GF-D8 (cell line): ENCODE data around the gene SEPTIN6.

ENCODE experiments used
- DNase-seq: peaks from one replicate; lab custom pipeline; 2025; lab: John Stamatoyannopoulos, UW

Gene SEPTIN6

DNA sequence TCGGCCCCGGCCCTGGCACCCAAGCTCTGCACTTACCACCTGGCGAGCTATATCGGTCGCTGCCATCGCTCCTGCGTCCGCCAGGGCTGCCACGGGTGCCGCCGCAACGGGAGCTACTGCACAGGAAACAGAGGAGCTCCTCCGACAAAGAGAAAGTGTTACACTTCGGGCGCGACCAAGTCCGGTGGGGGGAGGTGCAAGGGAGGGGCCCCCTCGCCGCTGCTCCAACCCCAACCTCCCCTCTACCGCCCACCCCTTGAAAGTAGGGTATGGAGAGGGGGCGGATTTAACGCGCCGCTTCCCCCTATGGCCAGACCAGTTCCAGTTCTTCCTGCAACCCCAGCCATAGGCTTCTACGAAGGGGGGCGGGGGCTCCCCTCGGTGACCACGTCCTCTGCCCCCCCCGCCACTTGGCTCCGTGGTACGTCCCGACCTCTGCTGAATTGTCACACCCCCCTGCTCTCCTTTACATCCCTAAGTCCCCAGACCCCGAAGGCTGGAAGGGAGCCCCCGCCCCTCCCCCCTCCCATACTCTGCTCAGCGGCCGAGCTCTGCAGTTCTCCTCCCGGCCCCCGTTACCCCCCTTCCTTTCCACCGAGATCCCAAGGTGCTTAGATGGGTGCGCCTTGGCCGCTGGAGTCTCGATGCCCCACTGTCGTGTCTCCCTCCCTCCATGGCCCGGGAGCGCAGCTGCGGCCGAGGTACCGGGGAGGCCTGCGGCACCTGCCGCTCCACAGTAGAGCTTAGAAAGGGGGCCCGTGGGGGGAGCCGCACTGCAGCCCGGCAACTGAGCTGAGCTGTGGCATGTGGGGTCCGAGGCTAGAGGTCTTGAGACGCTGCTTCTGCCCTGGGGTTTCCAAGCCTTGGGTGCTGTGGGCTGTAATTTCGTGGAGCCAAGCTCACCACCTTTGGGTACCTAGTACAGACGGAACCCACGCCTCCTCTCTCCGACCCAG is at the start of gene SEPTIN6:
SEPTIN6 (minus strand) TSS at position 129 of the 956 bp plus-strand sequence; CDS start at position 66, 63 bp downstream.
- DNase-seq = peak; percentile 49

DNA sequence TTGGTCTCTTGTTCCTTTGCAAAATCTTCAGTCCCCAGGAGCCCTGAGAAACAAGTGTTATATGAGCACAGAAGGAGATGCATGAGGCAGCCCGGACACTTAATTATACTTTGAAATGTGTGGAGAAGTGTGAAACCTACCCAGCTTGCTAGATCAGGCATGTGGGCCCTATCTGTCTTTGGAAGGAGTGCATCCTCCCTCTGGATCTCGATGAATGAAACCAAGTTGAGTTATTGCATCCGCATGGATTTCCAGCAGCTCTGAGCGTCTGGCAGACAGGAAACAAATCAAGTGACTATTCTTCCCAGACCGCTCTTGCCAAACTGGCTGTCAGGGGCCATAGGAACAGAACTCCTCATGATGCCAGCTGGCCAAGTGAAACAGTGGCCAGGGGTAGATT is 45.8 kb upstream of the SEPTIN6 start:
- no peak for DNase-seq

DNA sequence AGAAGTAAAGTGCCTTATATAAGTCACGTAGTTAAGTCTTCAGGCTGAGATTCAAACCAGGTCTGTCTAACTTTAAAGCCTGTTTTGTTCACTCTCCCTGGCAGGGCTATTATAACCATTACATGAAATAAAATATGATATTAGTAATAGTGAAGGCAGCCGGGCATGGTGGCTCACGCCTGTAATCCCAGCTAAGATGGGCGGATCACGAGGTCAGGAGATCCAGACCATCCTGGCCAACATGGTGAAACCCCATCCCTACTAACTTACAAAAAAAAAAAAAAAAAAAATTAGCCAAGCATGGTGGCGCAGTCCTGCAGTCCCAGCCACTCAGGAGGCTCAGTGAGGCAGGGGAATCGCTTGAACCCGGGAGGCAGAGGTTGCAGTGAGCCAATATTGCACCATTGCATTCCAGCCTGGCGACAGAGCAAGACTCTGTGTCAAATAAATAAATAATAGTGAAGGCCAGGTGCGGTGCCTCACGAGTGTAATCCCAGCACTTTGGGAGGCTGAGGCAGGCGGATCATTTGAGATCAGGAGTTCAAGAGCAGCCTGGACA is 43.3 kb upstream of the SEPTIN6 start:
- DNase-seq = no peak

DNA sequence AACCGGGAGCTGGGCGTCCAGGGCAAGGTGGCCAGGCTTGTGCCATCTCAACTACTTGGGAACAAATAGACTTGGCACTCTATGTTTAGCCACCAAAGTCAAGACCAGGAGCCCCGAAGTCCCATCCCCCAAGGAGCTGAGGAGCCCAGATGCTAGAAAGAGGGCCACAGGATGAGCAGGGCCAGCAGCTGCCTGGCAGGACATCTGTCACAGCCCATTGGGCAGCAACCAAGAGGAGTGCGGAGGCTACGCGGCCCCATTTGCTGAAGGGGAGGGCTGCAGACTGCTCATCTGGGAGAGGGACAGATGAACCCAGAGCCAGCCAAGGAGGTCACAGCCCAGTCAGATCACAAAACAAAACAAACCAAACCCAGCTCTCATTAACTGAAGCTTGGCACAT is 42.5 kb upstream of the SEPTIN6 start:
- DNase-seq = no peak

DNA sequence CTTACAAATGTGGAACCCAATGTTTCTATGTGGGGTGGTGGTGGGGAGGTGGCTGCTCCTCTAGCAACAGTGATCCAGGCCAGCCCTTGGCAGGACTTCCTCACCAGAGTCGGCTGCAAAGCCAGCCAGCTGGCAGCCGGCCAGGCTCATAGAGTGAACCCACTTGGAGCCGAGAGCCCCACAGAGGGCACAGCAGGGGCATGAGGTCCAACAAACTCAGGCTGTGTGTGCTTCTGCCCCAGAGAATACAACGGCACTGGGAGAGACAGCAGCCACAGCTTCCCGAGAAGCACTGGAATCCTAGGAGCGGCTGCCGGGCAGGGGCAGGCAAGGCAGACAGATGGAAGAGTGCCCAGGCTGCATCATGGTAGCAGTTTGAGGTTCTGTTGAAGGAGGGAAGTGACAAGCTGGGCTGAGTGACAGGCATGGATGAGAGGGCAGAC is 42.0 kb upstream of the SEPTIN6 start:
- DNase-seq = no peak

DNA sequence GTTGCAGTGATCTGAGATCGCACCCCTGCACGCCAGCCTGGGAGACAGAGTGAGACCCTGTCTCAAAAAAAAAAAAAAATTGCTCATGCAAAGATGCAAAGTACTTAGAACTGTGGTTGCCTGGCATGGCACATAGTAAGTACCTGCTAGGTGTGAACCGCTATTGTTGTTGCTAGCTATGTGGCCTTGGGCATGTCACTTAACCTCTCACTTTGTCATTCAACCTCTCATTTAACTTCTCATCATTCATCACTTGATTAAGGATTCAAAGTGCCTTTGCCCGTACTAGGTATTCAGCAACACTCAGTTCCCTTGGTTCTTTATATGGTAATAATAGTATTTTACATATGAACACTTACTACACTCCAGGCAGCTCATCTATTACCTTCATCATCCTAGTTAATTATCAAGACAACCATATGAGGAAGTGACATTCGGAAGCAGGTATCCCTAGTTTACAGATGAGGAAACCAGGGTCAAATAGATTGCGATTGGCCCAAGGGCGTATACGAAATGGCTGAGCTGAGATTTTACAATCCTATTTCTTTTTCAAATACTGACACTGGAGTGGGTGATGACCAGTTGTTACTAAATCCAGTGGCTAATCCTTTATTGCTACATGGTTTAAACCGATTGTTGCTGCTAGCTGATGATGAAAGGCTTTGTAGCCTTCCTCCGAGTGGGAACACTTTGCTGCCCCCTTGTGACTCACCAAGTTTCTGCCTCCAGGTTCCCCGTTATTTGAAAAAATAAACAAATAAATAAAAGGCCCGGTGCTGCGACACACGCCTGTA is 36.6 kb upstream of the SEPTIN6 start:
- DNase-seq = peak; percentile 3

DNA sequence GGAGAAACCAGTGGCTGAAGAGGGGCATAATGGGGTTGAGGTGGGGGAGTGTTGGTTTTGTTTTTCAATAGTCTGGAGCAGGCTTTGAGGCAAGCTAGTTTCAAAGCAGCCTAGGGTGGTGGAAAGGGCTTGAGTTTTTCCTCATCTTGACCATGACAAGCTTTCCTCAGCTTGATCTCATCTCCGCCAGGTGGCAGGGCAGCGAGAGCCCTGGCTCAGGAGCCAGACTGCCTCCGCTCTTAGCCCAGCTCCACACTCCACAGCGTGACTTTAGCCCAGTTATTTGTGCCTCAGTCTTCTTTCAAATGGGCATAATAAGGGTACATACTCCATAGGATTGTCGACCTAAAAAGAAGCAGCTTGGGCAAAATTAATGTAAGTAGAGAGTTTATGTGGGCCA is 35.5 kb upstream of the SEPTIN6 start:
- no peak for DNase-seq

DNA sequence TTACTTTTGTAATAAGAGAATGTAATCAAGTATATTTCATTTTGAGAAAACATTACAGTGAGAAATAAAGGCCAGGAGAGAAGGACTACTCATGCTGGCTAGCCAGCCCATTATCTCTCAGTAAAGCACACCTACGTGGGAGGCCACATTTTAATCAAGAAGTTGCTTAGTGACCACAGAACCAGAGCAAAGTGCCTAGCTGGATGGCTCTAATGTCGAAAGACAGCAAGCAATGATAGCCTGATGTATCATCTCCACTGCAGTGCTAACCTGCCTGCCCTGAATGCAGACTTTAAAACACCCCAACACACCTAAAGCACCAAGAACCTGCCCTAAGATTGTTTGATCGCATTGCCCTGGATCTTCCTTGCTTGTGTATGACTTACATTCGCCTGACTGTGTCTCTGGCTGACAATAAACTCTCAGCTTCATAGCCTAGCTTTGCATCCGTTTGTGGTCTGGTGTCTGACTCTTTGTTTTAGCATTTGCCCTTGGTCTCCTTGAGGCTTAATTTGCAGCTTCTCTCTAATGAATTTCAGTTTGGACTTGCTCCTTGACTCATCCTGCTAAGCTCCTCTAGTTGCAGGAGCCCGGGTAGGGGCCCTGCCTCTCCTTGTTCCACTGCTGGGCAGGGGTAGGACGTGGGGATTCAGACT is 34.1 kb upstream of the SEPTIN6 start:
- no peak for DNase-seq

DNA sequence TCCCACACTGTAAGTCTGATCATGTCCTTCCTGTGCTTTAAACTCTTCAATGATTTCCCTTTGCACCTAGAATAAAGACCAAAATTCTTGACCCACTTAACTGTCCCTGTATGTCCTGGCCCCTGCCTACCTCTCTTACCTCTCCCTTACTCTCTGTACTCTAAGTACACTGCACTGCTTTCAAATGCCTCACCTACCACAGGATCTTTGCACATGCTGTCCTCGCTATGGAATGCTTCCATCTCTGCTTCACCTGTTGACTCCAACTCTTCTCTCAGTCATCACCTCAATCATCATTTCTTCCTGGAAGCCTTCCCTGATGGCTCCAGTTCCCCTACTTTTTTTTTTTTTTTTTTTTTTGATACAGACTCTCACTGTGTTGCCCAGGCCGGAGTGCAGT is 29.0 kb upstream of the SEPTIN6 start:
- no peak for DNase-seq

DNA sequence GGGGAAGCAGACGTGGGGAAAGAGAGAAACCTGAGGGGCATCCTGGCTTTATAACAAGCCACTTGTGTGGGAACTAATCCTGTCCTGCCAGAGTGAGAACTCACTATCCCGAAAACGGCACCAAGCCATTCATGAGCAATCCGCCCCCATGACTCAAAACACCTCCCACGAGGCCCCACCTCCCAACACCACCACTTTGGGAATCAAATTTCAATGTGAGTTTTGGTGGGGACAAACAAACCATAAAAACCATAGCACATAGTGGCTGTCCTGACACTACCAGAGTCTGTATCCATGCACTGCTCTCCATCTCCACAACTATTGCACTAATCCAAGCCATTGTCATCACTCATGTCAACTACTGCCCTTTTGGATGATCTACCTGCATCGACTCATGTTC is 28.5 kb upstream of the SEPTIN6 start:
- no peak for DNase-seq

DNA sequence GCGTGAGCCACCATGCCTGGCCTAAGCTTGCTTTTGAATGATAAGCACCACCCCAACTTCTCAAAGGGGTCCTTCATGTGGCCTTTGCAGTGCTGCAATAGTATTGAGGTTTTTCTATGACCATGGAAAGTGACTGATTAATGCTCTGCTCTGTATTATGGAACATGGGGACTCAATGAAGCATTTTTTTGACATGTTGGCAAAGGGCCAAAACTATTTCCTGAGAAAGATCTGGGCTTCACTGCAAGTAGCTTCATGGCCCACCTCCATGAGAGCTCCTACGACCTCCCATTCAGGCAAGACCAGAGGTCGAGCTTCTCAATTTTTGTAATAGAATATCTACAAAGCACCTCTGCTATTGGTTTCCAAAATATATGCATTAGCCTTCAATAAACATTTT is 16.7 kb upstream of the SEPTIN6 start:
- no peak for DNase-seq

DNA sequence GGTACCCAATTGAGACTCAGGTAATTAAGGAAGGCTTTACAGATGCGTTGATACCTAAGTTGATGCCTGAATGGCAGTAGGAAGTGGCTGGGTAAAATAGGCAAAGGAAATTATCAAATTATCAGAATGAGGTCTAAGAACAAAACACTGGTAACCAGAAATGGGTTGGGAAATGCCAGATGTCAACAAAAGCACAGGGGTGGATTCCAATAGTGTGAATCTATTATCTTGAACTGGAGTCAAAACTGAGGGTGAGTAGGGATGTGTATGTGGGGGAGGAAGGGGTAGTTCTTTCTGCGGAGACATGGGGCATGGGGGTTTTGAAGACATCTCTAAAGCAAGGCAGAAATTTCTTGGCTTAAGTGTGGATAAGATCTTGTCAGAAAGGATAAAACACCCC is 16.0 kb upstream of the SEPTIN6 start:
- DNase-seq = no peak

DNA sequence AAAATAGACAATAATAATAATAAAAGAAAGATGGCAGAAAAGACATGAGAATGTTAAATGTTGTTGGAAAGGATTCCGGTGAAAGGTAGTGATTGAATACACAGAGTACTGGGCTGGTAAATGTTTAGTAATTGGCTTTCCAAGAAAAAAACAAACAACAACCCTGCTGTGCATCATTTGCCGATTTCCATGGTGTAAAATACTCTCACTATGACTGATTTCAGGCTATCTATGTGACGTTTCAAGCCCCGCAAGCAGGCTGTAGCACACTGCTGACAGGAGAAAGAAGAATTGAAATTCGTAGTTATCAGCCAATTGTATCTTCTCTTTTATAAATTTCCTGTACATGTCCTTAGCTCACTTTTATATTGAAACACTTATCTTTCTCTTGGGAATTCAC is 13.6 kb upstream of the SEPTIN6 start:
- DNase-seq = no peak

DNA sequence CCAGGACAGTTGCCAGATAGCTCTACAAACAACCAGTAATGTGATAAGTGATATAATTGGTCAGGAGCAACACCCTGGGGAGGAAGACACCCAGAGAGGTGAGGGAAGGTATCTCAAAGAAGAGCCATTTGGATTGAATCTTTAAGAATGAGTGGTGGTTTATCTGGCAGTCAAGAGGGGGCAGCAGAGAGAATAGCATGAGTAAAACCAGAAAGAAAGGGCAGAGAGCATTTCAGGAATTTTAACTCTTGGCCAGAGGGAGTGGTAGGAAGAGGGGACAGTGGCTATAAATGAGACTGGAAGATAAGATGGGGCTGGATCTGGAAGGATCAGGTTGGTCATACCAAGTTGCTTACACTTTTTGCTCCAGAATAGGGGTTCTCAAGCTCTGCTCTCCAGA is 5.9 kb upstream of the SEPTIN6 start:
- DNase-seq = no peak

DNA sequence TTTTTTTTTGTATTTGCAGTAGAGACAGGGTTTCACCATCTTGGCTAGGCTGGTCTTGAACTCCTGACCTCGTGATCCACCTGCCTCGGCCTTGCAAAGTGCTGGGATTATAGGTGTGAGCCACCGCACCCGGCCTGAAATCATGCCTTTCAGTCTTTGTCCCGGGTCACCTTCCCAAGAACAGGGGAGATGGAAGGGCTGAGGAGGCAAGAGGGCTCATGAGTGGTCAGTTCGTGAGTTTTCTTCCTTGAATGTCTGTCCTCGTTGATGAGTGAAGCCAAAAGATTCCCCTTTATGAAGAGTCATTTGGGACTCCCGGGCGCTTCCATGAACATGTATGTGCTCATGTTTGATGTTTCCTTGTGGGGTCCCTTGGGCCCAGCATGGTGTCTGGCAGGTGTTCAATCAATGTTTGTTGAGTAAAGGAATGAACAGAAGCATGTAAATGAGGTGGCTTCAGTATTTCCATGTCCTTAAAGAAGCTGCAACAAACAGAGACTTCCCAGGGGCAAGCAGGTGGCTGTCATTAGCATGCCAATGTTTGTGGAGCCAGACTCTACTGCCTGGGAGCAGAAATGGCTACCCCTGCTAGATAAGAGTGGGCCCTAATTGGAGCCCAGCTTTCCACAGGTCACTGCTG is 3.4 kb upstream of the SEPTIN6 start:
- no peak for DNase-seq

DNA sequence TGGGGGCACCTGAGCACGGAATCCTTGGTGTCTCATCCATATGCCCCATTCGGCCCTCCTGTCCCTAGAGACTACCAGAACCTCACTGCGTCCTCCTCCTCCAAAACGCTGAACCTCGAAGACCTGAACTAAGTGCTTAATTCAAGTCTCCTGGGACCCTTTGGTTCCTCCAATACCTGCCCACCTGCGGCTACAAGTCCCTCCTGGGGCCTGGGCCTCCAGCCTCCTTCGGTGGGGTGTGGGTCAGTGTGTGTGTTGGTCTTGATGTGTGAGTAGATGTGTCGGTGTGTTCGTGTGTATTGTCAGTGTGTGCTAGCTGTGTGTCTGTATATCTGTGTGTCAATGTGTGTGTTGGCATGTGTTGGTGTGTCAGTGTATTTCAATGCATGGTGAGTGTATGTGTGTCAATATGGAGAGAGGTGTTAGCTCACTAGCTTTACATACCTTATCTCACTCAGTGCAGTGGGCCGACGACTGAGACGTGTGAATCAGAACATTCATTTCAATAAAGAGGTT is 2.6 kb upstream of the SEPTIN6 start:
- no peak for DNase-seq

DNA sequence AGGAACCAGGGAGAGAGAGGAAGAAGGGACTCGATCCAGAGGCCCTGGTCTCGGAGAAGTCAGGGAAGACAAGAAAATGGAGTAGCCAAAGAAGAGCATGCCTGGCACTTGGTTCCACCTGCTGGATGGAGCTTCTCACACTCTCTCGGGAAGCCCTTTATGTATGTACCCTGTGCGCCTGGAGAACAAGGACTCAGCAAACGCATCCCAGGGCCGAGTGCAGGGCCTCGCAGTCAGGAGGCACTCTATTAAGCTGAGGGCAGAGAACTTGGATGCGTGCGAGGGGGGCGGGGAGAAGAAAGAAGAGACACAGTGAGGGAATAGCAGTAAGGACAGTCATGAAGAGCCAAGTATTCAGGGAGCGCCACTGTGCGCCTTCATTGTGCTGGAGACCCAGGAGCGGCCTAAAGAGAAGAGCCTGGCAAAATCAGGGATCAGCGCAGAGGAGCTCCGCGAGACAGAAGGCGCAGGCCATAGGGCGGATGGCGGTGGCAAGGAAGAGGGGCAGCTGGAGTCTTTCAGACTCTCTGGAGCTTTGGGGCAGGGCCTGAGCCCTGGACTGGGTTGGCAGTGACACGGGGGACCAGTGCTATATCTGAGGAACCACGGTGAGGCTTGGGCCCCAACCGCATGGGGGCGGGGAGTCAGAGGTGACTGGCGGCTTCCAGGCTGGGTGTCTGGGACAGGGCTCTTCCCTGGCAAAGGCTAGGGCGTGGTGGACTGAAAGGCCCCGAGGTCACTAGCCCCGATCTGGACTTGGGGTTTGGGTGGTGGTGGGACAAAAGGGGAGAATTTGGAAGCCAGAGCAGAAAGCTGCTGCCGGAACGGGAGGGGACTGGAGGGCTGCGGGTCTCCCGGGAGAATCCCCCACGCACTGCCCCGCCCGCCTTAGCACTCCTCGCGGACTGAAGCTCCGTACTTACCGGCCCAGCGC is 1.9 kb upstream of the SEPTIN6 start:
- DNase-seq = peak; percentile 2

DNA sequence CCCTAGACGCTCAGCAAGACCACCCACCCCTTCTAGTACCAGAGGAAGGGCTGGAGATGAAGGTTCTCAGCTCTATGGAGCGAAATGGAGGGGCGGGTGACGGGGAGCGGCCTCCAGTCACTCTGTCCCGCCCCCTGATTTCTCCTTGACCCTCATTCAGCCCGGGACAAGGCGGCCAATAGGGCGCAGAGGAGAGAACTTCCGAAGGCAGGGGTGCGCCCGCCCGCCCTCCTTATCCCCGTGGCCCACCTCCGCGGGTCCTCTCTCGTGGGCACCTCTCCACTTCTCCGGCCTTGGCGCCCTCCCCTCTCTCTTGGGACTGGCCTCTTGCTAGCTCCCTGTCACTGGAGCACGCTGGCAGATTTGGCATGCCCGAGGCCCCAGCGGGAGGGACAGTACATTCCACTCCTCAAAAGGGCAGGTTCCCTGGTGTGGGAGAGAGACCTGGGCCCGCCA is 1.1 kb upstream of the SEPTIN6 start:
- no peak for DNase-seq

DNA sequence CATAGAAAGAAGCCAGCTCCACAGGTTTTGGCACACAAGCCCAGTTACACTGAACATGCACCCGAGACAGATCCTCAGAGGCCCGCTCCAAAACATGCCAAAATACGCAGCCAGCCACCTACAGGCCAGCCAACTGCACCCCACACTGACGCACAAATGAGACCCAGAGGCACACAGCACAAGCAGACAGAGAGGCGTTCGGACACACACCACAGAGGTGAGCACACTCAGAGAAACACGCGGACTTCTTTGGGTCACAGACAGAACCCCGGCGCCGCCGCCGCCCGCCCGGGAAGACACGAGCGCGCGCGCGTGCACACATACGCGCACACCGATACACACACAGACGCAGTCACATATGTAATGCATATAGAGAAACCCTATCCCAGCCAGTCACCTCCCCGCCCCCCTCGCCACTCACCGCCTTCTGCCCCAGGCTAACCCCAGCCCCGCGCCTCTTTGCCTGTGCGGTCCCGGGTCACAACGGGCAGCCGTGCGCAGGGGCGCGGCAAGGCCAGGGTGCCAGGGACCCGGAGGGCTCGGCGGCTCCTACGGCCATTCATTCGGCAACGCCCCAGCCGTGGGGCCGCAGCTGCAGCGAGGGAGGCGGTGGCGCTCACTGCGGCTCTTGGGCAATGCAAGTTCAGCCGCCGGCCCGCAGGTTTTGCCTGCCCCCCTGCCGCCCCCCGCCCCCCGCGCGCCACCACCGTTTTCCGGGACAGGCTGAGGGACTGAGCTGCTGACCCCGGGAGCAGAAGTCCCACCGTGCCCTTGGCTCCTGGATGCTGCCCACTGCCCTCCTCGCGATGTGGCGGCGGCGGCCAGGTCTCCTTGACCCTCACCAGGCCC is 553 bp downstream of the SEPTIN6 start:
- peak; percentile 0 for DNase-seq
